Ovary (tissue), 9 donors: ENCODE data around the gene FOXP1. TPM values are rescaled to one million over a fixed set of nuclear protein-coding genes. Genes with fewer than 3 reads are reported as not detected.

Experiments used
- DNase-seq, 5 donors: peaks; one replicate each; pipeline ENCODE4 v3.0.0-alpha.2; 2019 to 2020
- H3K27ac ChIP-seq, 2 donors: fragments of 200-600 bp; one replicate each; pipeline versions ENCODE4 v1.5.1 to v1.8.0; 2019 to 2022
- H3K27me3 ChIP-seq: fragments of 200-600 bp; one replicate; pipeline ENCODE4 v1.8.0; 2022
- H3K36me3 ChIP-seq: fragments of 200-600 bp; sonication (generic); one replicate; pipeline ENCODE4 v1.5.1; 2019
- H3K4me1 ChIP-seq: one replicate; pipeline ENCODE4 v1.8.1; 2013; ENCODE audit warnings: mild to moderate bottlenecking, moderate library complexity; ENCODE audit not compliant: insufficient read depth
- H3K4me3 ChIP-seq: fragments of 200-600 bp; sonication (generic); one replicate; pipeline ENCODE4 v1.5.1; 2017
- H3K9me3 ChIP-seq, 2 donors: fragments of 200-600 bp in 1 of 2; sonication (generic) in 1 of 2; one replicate each; pipeline versions ENCODE4 v1.5.1 to v1.8.1; 2013 to 2019; ENCODE audit warnings: mild to moderate bottlenecking in 1 of 2, moderate library complexity in 1 of 2
- CTCF ChIP-seq, 3 donors: fragments of 450-650 bp in 2 of 3; fragments of 200-600 bp in 1 of 3; IDR thresholded peaks; one replicate each; pipeline versions ENCODE4 v1.5.1 to v1.8.0; 2016 to 2022; ENCODE audit warnings: antibody characterized with exemption in 3 of 3, mild to moderate bottlenecking in 1 of 3
- EP300 ChIP-seq: sonication (generic); formaldehyde crosslinking; IDR thresholded peaks from one replicate; pipeline ENCODE4 v1.6.1; 2017; ENCODE audit warnings: antibody characterized with exemption
- POLR2A ChIP-seq: fragments of 450-650 bp; IDR thresholded peaks from one replicate; pipeline ENCODE4 v1.6.1; 2017; ENCODE audit warnings: antibody characterized with exemption, mild to moderate bottlenecking, moderate library complexity
- WGBS, 3 donors: extraction: QIAGEN DNeasy Blood & Tissue Kit in 1 of 3; methylation state at CpG; one replicate each; pipeline versions ENCODE4 v1.1.5 to v1.1.7; 2013 to 2017; 5-methylcytosine and 5-hydroxymethylcytosine counted together
- intact Hi-C, 4 donors: fragments of 100-400 bp; cut with DNase I; formaldehyde crosslinking; loops; one replicate each; pipeline versions ENCODE4 v1.11.0 to v1.15.1; 2022 to 2023
- polyA plus RNA-seq, 2 donors: library from polyadenylated mRNA; stranded (reverse); fragments of 200-250 nt in 1 of 2; fragments of 350-450 nt in 1 of 2; fragmentation: Illumina TruSeq in 1 of 2; extraction: RNeasy Lipid Tissue Mini Kit (QIAGEN cat#74804) in 1 of 2; gene quantifications; one replicate each; pipeline ENCODE4 v1.2.3, GENCODE V29; 2013 to 2014
- total RNA-seq, 7 donors: library from RNA; depleted of rRNA in 2 of 7; stranded (reverse); fragments of >200 nt in 2 of 7; fragmentation: NEBNext Ultra II Directional in 3 of 7; extraction: Animal tissue kit (Norgen Biotek cat#: 25700) in 3 of 7; gene quantifications; one replicate each; pipeline versions ENCODE4 v1.1.0 to v1.2.4, GENCODE V29; 2016 to 2023
- donor health status: DM: no; HTN: no; CAD: no; lungs with moderate emphysema.
- donor health status: DM: no; HTN: no; CAD: no.
- donor health status: Bipolar disorder and iron deficiency.
- donor health status: DM: yes; HTN: yes; CAD: no.
- donor health status: DM: no; HTN: no; CAD: no.
- donor health status: DM: yes; HTN: yes; CAD: no.

The FOXP1 gene
- total and polyA plus RNA-seq, 9 donors: 31.7 to 126 (median 114) TPM

GRCh38 chr3:71104976-71105375 lies 478.6 kb downstream of the FOXP1 start:
- intact Hi-C loops: no loop called here
- no peak for DNase-seq
- H3K4me3 ChIP-seq: no peak overlapping the region
- H3K27me3 ChIP-seq: no peaks in the 10 kb centered on the region
- peaks cover 26% of the 10 kb centered on the region for H3K4me1 ChIP-seq
- H3K36me3 ChIP-seq: no peaks in the 10 kb centered on the region
- TF ChIP-seq CTCF (IDR thresholded peaks at IDR 0.05) (no peak), EP300 (no peak), POLR2A (no peak)
- H3K27ac ChIP-seq: no peak overlapping the region
- no peaks in the 10 kb centered on the region for H3K9me3 ChIP-seq
- WGBS, 3 donors: 87 to 90% (median 87%) methylated on average over 6 of the region's 6 CpGs

- WGBS, 3 donors: 63 to 76% (median 75%) methylated on average over 3 of the region's 3 CpGs
- Histone ChIP-seq H3K9me3 (no peaks in the 10 kb centered on the region), H3K27me3 (no peaks in the 10 kb centered on the region), H3K4me3 (no peak overlapping the region), H3K36me3 (no peaks in the 10 kb centered on the region), H3K27ac (no peak overlapping the region), H3K4me1 (peaks cover 26% of the 10 kb centered on the region)
- TF ChIP-seq POLR2A (no peak), CTCF (IDR thresholded peaks at IDR 0.05) (no peak), EP300 (no peak)
- intact Hi-C loops: no loop called here
- no peak for DNase-seq
Measured at GRCh38 chr3:71104556-71104955, 479.0 kb downstream of the FOXP1 start.

GRCh38 chr3:71104121-71104541 lies 479.4 kb downstream of the FOXP1 start:
- DNase-seq: no peak
- no peaks in the 10 kb centered on the region for H3K36me3 ChIP-seq
- intact Hi-C loops: no loop called here
- no peak overlapping the region for H3K27ac ChIP-seq
- peaks cover 26% of the 10 kb centered on the region for H3K4me1 ChIP-seq
- H3K4me3 ChIP-seq: no peak overlapping the region
- H3K9me3 ChIP-seq: no peaks in the 10 kb centered on the region
- TF ChIP-seq POLR2A (no peak), EP300 (no peak), CTCF (IDR thresholded peaks at IDR 0.05) (no peak)
- WGBS, 3 donors: 75 to 81% (median 77%) methylated on average over 6 of the region's 6 CpGs
- no peaks in the 10 kb centered on the region for H3K27me3 ChIP-seq

- H3K9me3 ChIP-seq: no peaks in the 10 kb centered on the region
- 41 to 54% (median 45%) methylated on average over 9 of the region's 9 CpGs for WGBS, 3 donors
- H3K27ac ChIP-seq: no peak overlapping the region
- H3K4me3 ChIP-seq: no peak overlapping the region
- intact Hi-C loops: no loop called here
- no peaks in the 10 kb centered on the region for H3K27me3 ChIP-seq
- no peak for TF ChIP-seq CTCF (IDR thresholded peaks at IDR 0.05)
- TF ChIP-seq POLR2A: no peak
- TF ChIP-seq EP300: no peak
- peak in 2 of 5 donors; percentile 39 to 52 for DNase-seq
- no peaks in the 10 kb centered on the region for H3K36me3 ChIP-seq
- peaks cover 26% of the 10 kb centered on the region for H3K4me1 ChIP-seq
Measured at GRCh38 chr3:71103430-71103921, 480.1 kb downstream of the FOXP1 start.
